ENCODE data around the gene SLC25A19.

Gene SLC25A19

GRCh38 chr17:75289115-75289831 is at the start of gene SLC25A19:
TSS of gene SLC25A19 (minus strand) at chr17:75289433. CDS start at chr17:75286764, 2,669 bp downstream.
- H3K27me3 ChIP-seq (ENCODE audit: low read depth, low read length), result no peaks in the 10 kb centered on the region
- H3K4me1 ChIP-seq (ENCODE audit: control insufficient read depth in 1 of 2, insufficient read depth in 2 of 2, low read length in 2 of 2), result peaks cover 0 to 7% of the 10 kb centered on the region in 2 donors
- peak within 1 kb of the TSS; percentile 84 to 95 for H3K4me3 ChIP-seq (ENCODE audit: low read depth in 1 of 2, low read length in 2 of 2)
- H3K36me3 ChIP-seq (ENCODE audit: control insufficient read depth in 1 of 2, insufficient read depth in 2 of 2, low read length in 2 of 2), result no peaks in the 10 kb centered on the region
- peak within 1 kb of the TSS; percentile 93 for H3K27ac ChIP-seq (ENCODE audit: low read length)
- H3K9me3 ChIP-seq (ENCODE audit: control insufficient read depth in 1 of 2, low read length in 2 of 2), result no peaks in the 10 kb centered on the region

- Histone ChIP-seq H3K36me3 (ENCODE audit: control insufficient read depth in 1 of 2, insufficient read depth in 2 of 2, low read length in 2 of 2) (no peaks in the 10 kb centered on the region), H3K27me3 (ENCODE audit: low read depth, low read length) (no peaks in the 10 kb centered on the region), H3K9me3 (ENCODE audit: control insufficient read depth in 1 of 2, low read length in 2 of 2) (no peaks in the 10 kb centered on the region), H3K27ac (ENCODE audit: low read length) (no peak overlapping the region), H3K4me3 (ENCODE audit: low read depth in 1 of 2, low read length in 2 of 2) (no peak overlapping the region), H3K4me1 (ENCODE audit: control insufficient read depth in 1 of 2, insufficient read depth in 2 of 2, low read length in 2 of 2) (peaks cover 0 to 13% of the 10 kb centered on the region in 2 donors)
Observed at GRCh38 chr17:75338335-75338734, 49.1 kb upstream of the SLC25A19 start.

DNA sequence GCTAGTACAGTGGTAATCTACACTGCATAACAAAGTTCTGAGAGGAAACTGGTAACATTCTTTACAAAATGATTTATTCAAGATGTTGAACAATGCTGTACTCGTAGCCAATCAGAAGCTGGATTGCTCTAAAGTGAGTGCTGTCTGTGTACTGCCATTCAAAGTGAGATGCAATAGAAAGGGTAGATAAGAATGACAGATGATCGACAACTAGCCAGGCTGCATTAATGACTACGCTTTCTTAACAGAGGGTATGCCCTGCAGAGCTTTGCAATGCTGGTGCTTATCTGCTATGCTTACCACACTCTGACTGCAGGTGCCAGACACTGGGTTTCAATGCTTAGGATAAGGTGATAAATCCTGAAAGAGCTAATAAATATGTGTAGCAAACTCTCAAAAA is 46.1 kb upstream of the SLC25A19 start:
- no peaks in the 10 kb centered on the region for H3K4me1 ChIP-seq (ENCODE audit: control insufficient read depth in 1 of 2, insufficient read depth in 2 of 2, low read length in 2 of 2)
- H3K4me3 ChIP-seq (ENCODE audit: low read depth in 1 of 2, low read length in 2 of 2), result no peak overlapping the region
- H3K27ac ChIP-seq (ENCODE audit: low read length), result no peak overlapping the region
- no peaks in the 10 kb centered on the region for H3K27me3 ChIP-seq (ENCODE audit: low read depth, low read length)
- peaks cover 7% of the 10 kb centered on the region in 2 donors for H3K36me3 ChIP-seq (ENCODE audit: control insufficient read depth in 1 of 2, insufficient read depth in 2 of 2, low read length in 2 of 2)
- H3K9me3 ChIP-seq (ENCODE audit: control insufficient read depth in 1 of 2, low read length in 2 of 2), result no peaks in the 10 kb centered on the region

DNA sequence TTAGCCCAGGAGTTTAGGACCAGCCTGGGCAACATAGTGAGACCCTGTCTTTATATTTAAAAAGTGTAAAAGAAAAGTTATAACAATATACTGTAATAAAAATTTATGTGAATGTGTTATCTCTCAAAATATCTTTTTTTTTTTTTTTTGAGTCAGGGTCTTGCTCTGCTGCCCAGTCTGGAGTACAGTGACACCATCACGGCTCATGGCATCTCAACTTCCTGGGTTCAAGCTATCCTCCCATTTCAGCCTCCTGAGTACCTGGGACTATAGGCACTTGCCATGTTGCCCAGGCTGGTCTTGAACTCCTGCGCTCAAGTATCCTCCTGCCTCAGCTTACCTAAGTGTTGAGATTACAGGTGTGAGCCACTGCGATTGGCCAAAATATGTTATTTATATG is 45.5 kb upstream of the SLC25A19 start:
- Histone ChIP-seq H3K9me3 (ENCODE audit: control insufficient read depth in 1 of 2, low read length in 2 of 2) (no peaks in the 10 kb centered on the region), H3K4me3 (ENCODE audit: low read depth in 1 of 2, low read length in 2 of 2) (no peak overlapping the region), H3K4me1 (ENCODE audit: control insufficient read depth in 1 of 2, insufficient read depth in 2 of 2, low read length in 2 of 2) (no peaks in the 10 kb centered on the region), H3K27ac (ENCODE audit: low read length) (no peak overlapping the region), H3K36me3 (ENCODE audit: control insufficient read depth in 1 of 2, insufficient read depth in 2 of 2, low read length in 2 of 2) (peaks cover 7% of the 10 kb centered on the region in 2 donors), H3K27me3 (ENCODE audit: low read depth, low read length) (no peaks in the 10 kb centered on the region)

GRCh38 chr17:75331671-75332070 is 42.4 kb upstream of the SLC25A19 start:
- H3K27ac ChIP-seq (ENCODE audit: low read length), result no peak overlapping the region
- no peaks in the 10 kb centered on the region for H3K27me3 ChIP-seq (ENCODE audit: low read depth, low read length)
- H3K4me3 ChIP-seq (ENCODE audit: low read depth in 1 of 2, low read length in 2 of 2), result no peak overlapping the region
- H3K4me1 ChIP-seq (ENCODE audit: control insufficient read depth in 1 of 2, insufficient read depth in 2 of 2, low read length in 2 of 2), result no peaks in the 10 kb centered on the region
- H3K9me3 ChIP-seq (ENCODE audit: control insufficient read depth in 1 of 2, low read length in 2 of 2), result no peaks in the 10 kb centered on the region
- peaks cover 7 to 10% of the 10 kb centered on the region in 2 donors for H3K36me3 ChIP-seq (ENCODE audit: control insufficient read depth in 1 of 2, insufficient read depth in 2 of 2, low read length in 2 of 2)

DNA sequence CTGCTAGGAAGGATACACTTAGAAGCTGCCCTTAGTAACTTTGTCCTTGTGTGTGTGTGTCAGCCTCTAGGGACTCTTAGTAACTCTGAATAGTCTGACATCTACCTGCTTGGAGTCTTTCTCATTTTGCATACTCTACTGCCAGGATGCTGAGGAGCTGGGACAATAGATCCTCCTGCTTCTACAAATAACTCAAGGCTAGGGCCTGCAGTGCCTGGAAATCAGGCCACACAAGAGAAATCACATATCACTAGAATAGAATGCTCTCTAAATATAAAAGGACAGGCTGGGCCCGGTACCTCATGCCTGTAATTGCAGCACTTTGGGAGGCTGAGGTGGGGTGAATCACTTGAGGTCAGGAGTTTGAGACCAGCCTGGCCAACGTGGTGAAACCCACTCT is 38.5 kb upstream of the SLC25A19 start:
- Histone ChIP-seq H3K36me3 (ENCODE audit: control insufficient read depth in 1 of 2, insufficient read depth in 2 of 2, low read length in 2 of 2) (peaks cover 7 to 10% of the 10 kb centered on the region in 2 donors), H3K4me3 (ENCODE audit: low read depth in 1 of 2, low read length in 2 of 2) (no peak overlapping the region), H3K27me3 (ENCODE audit: low read depth, low read length) (no peaks in the 10 kb centered on the region), H3K9me3 (ENCODE audit: control insufficient read depth in 1 of 2, low read length in 2 of 2) (no peaks in the 10 kb centered on the region), H3K27ac (ENCODE audit: low read length) (no peak overlapping the region), H3K4me1 (ENCODE audit: control insufficient read depth in 1 of 2, insufficient read depth in 2 of 2, low read length in 2 of 2) (peaks cover 0 to 9% of the 10 kb centered on the region in 2 donors)

- H3K4me1 ChIP-seq (ENCODE audit: control insufficient read depth in 1 of 2, insufficient read depth in 2 of 2, low read length in 2 of 2), result peaks cover 0 to 9% of the 10 kb centered on the region in 2 donors
Observed at GRCh38 chr17:75326226-75326848, 37.1 kb upstream of the SLC25A19 start.

GRCh38 chr17:75325827-75326225 is 36.6 kb upstream of the SLC25A19 start:
- Histone ChIP-seq H3K4me3 (ENCODE audit: low read depth in 1 of 2, low read length in 2 of 2) (no peak overlapping the region), H3K27ac (ENCODE audit: low read length) (no peak overlapping the region), H3K9me3 (ENCODE audit: control insufficient read depth in 1 of 2, low read length in 2 of 2) (no peaks in the 10 kb centered on the region), H3K36me3 (ENCODE audit: control insufficient read depth in 1 of 2, insufficient read depth in 2 of 2, low read length in 2 of 2) (peaks cover 8 to 16% of the 10 kb centered on the region in 2 donors), H3K27me3 (ENCODE audit: low read depth, low read length) (no peaks in the 10 kb centered on the region), H3K4me1 (ENCODE audit: control insufficient read depth in 1 of 2, insufficient read depth in 2 of 2, low read length in 2 of 2) (peaks cover 0 to 9% of the 10 kb centered on the region in 2 donors)

More at GRCh38 chr17:75326226-75326848, 37.1 kb upstream of the SLC25A19 start:
- Histone ChIP-seq H3K9me3 (ENCODE audit: control insufficient read depth in 1 of 2, low read length in 2 of 2) (no peaks in the 10 kb centered on the region), H3K36me3 (ENCODE audit: control insufficient read depth in 1 of 2, insufficient read depth in 2 of 2, low read length in 2 of 2) (peaks cover 6 to 14% of the 10 kb centered on the region in 2 donors), H3K27me3 (ENCODE audit: low read depth, low read length) (no peaks in the 10 kb centered on the region), H3K4me3 (ENCODE audit: low read depth in 1 of 2, low read length in 2 of 2) (no peak overlapping the region), H3K27ac (ENCODE audit: low read length) (no peak overlapping the region)

DNA sequence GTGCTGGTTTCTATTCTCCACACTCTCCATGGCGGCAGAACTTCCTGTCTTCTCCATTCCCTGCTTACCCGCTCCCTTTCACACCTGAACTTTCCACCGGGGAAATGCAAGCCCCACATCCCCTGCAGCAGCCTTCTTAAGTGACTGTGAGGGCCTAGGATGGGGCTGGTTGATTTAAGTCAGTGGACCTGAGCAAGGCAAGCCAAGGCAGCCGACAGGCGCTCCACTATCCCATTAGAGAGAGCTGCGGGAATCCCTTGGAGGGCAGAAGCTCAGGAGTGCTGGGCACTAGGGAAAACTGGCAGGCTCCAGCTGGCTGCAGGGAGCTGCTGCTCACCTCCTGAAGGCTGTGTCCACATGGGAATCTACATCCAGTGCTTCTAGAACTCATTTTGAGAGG is 36.1 kb upstream of the SLC25A19 start:
- Histone ChIP-seq H3K27me3 (ENCODE audit: low read depth, low read length) (no peaks in the 10 kb centered on the region), H3K4me3 (ENCODE audit: low read depth in 1 of 2, low read length in 2 of 2) (no peak overlapping the region), H3K27ac (ENCODE audit: low read length) (peak overlapping the region; percentile 40), H3K4me1 (ENCODE audit: control insufficient read depth in 1 of 2, insufficient read depth in 2 of 2, low read length in 2 of 2) (peaks cover 0 to 9% of the 10 kb centered on the region in 2 donors), H3K9me3 (ENCODE audit: control insufficient read depth in 1 of 2, low read length in 2 of 2) (no peaks in the 10 kb centered on the region), H3K36me3 (ENCODE audit: control insufficient read depth in 1 of 2, insufficient read depth in 2 of 2, low read length in 2 of 2) (peaks cover 13 to 19% of the 10 kb centered on the region in 2 donors)

DNA sequence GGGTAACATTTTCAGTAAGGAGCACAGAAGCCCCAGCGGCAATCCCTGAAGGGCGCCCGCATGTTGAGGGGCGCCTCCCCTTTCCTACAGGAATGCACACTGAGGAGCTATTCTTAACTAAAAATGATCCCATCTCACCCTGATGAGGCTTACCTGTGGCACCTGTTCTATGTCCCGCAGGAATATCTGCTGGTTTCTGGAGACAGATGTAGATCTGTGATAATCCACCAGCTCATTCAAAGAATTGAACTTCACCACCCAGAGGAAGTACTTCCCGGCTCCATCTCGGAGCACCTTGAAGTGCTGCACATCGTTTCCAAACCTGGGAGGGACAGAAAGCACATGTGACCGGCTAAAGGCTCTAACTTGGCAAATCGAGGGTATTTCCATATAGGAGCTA is 32.3 kb upstream of the SLC25A19 start:
- H3K27ac ChIP-seq (ENCODE audit: low read length), result no peak overlapping the region
- peaks cover 0 to 9% of the 10 kb centered on the region in 2 donors for H3K4me1 ChIP-seq (ENCODE audit: control insufficient read depth in 1 of 2, insufficient read depth in 2 of 2, low read length in 2 of 2)
- peaks cover 20 to 34% of the 10 kb centered on the region in 2 donors for H3K36me3 ChIP-seq (ENCODE audit: control insufficient read depth in 1 of 2, insufficient read depth in 2 of 2, low read length in 2 of 2)
- no peaks in the 10 kb centered on the region for H3K9me3 ChIP-seq (ENCODE audit: control insufficient read depth in 1 of 2, low read length in 2 of 2)
- H3K4me3 ChIP-seq (ENCODE audit: low read depth in 1 of 2, low read length in 2 of 2), result no peak overlapping the region
- H3K27me3 ChIP-seq (ENCODE audit: low read depth, low read length), result no peaks in the 10 kb centered on the region

GRCh38 chr17:75319904-75320691 is 30.9 kb upstream of the SLC25A19 start:
- Histone ChIP-seq H3K9me3 (ENCODE audit: control insufficient read depth in 1 of 2, low read length in 2 of 2) (no peaks in the 10 kb centered on the region), H3K27me3 (ENCODE audit: low read depth, low read length) (no peaks in the 10 kb centered on the region), H3K4me1 (ENCODE audit: control insufficient read depth in 1 of 2, insufficient read depth in 2 of 2, low read length in 2 of 2) (peaks cover 0 to 4% of the 10 kb centered on the region in 2 donors), H3K27ac (ENCODE audit: low read length) (no peak overlapping the region), H3K4me3 (ENCODE audit: low read depth in 1 of 2, low read length in 2 of 2) (no peak overlapping the region), H3K36me3 (ENCODE audit: control insufficient read depth in 1 of 2, insufficient read depth in 2 of 2, low read length in 2 of 2) (peaks cover 20 to 34% of the 10 kb centered on the region in 2 donors)
